ENCODE data around the gene FRAT1. TPM values are rescaled to one million over a fixed set of nuclear protein-coding genes. Genes with fewer than 3 reads are reported as not detected.

The FRAT1 gene
- total and polyA plus RNA-seq, 2 of the 13 experiments (the other 11 are each of a cell fraction or from before 2014, with no cell fraction given) = 1.7 to 2.3 TPM

DNA sequence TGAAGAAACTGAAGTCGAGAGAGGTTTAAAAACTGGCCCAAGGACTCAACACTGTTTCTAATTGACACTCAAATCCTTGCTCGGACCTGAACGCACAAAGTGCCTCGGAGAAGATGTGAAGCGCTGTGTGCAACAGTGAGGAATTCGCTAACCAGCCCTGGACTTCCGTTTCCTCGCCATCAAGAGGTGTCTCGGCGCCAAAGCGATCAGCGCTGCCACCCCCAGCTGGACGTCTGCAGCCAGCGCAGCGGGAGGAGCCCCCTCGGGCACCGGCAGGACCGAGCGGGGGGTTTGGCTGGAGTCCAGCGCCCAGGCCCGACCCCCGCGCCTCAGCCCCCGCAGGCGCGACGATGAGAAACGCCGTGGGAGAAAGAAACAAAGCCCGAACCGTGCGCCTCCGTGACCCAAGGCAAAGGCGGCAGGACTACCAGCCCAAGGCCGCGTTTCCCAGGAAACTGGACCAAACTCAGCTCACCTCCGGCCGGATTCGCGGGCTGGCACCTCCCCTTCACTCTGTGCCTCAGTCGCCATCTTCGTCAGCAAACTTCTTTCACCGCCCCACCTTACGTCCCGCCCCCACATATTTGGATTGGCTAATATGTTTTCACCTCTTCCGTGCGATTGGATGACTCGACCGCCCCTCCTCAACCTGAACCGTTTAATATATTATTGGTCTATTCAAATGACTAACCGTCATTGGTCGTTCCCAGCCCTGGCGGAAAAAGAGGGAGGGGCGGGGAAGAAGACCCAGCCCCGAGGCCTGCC lies 26.8 kb upstream of the FRAT1 start, which contains the start of gene ARHGAP19 (continued):
- TF ChIP-seq, protein P1, sequence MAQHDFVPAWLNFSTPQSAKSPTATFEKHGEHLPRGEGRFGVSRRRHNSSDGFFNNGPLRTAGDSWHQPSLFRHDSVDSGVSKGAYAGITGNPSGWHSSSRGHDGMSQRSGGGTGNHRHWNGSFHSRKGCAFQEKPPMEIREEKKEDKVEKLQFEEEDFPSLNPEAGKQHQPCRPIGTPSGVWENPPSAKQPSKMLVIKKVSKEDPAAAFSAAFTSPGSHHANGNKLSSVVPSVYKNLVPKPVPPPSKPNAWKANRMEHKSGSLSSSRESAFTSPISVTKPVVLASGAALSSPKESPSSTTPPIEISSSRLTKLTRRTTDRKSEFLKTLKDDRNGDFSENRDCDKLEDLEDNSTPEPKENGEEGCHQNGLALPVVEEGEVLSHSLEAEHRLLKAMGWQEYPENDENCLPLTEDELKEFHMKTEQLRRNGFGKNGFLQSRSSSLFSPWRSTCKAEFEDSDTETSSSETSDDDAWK (CRISPR knock-in tag; IDR thresholded peaks at IDR 0.05) = no peak
- TF ChIP-seq SATB2 (CRISPR knock-in tag; IDR thresholded peaks at IDR 0.05) (no peak), ZSCAN31 (CRISPR knock-in tag; IDR thresholded peaks at IDR 0.05; ENCODE audit: low read depth) (peak; percentile 87), ZNF225 (CRISPR knock-in tag; IDR thresholded peaks at IDR 0.05) (peak; percentile 72; the same call in 1 of the 2 replicates), FOSL1 (CRISPR knock-in tag; IDR thresholded peaks at IDR 0.05; ENCODE audit: borderline replicate concordance) (no peak), ZNF772 (CRISPR knock-in tag; IDR thresholded peaks at IDR 0.05) (peak; percentile 81), GFI1 (CRISPR knock-in tag; IDR thresholded peaks at IDR 0.05; ENCODE audit: borderline replicate concordance) (peak; percentile 58; the same call in 1 of the 2 replicates), NKX3-1 (CRISPR knock-in tag; IDR thresholded peaks at IDR 0.05) (no peak), RNF2 (conservative IDR thresholded peaks at IDR 0.05; ENCODE audit: low read depth) (no peak), ZEB1 (IDR thresholded peaks at IDR 0.05; ENCODE audit: insufficient replicate concordance, low read depth) (no peak), CREM (IDR thresholded peaks at IDR 0.05) (peak; percentile 86), CREM (CRISPR knock-in tag; IDR thresholded peaks at IDR 0.05) (no peak), ZNF850 (CRISPR knock-in tag; conservative IDR thresholded peaks at IDR 0.05) (no peak), TMF1 (CRISPR knock-in tag; IDR thresholded peaks at IDR 0.05; ENCODE audit: low read depth) (peak; percentile 79; the same call in 1 of the 2 replicates), SMYD3 (CRISPR knock-in tag; IDR thresholded peaks at IDR 0.05) (peak; percentile 45; the same call in 1 of the 2 replicates), CBX1 (IDR thresholded peaks at IDR 0.05; ENCODE audit: low read depth) (peak; percentile 69), ZBTB38 (CRISPR knock-in tag; IDR thresholded peaks at IDR 0.05) (peak; percentile 77), FOXP1 (IDR thresholded peaks at IDR 0.05) (no peak), FOXP1 (CRISPR knock-in tag; IDR thresholded peaks at IDR 0.05) (no peak), JUND (CRISPR knock-in tag; IDR thresholded peaks at IDR 0.05) (no peak), U2AF1 (optimal IDR thresholded peaks at IDR 0.05; ENCODE audit: low read depth, low read length) (no peak), GZF1 (CRISPR knock-in tag; IDR thresholded peaks at IDR 0.05) (0 out of 2 replicates have a peak, but pooled peaks have one; percentile 66), ZNF354B (CRISPR knock-in tag; IDR thresholded peaks at IDR 0.05) (0 out of 2 replicates have a peak, but pooled peaks have one; percentile 81)
- TF ChIP-seq, protein P2, sequence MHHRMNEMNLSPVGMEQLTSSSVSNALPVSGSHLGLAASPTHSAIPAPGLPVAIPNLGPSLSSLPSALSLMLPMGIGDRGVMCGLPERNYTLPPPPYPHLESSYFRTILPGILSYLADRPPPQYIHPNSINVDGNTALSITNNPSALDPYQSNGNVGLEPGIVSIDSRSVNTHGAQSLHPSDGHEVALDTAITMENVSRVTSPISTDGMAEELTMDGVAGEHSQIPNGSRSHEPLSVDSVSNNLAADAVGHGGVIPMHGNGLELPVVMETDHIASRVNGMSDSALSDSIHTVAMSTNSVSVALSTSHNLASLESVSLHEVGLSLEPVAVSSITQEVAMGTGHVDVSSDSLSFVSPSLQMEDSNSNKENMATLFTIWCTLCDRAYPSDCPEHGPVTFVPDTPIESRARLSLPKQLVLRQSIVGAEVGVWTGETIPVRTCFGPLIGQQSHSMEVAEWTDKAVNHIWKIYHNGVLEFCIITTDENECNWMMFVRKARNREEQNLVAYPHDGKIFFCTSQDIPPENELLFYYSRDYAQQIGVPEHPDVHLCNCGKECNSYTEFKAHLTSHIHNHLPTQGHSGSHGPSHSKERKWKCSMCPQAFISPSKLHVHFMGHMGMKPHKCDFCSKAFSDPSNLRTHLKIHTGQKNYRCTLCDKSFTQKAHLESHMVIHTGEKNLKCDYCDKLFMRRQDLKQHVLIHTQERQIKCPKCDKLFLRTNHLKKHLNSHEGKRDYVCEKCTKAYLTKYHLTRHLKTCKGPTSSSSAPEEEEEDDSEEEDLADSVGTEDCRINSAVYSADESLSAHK (CRISPR knock-in tag; IDR thresholded peaks at IDR 0.05; ENCODE audit: borderline replicate concordance) = no peak
- TF ChIP-seq, protein P3, sequence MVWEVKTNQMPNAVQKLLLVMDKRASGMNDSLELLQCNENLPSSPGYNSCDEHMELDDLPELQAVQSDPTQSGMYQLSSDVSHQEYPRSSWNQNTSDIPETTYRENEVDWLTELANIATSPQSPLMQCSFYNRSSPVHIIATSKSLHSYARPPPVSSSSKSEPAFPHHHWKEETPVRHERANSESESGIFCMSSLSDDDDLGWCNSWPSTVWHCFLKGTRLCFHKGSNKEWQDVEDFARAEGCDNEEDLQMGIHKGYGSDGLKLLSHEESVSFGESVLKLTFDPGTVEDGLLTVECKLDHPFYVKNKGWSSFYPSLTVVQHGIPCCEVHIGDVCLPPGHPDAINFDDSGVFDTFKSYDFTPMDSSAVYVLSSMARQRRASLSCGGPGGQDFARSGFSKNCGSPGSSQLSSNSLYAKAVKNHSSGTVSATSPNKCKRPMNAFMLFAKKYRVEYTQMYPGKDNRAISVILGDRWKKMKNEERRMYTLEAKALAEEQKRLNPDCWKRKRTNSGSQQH (CRISPR knock-in tag; IDR thresholded peaks at IDR 0.05; ENCODE audit: low read depth) = no peak
- TF ChIP-seq, protein P4, sequence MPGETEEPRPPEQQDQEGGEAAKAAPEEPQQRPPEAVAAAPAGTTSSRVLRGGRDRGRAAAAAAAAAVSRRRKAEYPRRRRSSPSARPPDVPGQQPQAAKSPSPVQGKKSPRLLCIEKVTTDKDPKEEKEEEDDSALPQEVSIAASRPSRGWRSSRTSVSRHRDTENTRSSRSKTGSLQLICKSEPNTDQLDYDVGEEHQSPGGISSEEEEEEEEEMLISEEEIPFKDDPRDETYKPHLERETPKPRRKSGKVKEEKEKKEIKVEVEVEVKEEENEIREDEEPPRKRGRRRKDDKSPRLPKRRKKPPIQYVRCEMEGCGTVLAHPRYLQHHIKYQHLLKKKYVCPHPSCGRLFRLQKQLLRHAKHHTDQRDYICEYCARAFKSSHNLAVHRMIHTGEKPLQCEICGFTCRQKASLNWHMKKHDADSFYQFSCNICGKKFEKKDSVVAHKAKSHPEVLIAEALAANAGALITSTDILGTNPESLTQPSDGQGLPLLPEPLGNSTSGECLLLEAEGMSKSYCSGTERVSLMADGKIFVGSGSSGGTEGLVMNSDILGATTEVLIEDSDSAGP (CRISPR knock-in tag; IDR thresholded peaks at IDR 0.05; ENCODE audit: borderline replicate concordance) = peak; percentile 95

All from HepG2 (cell line).